Stimulated activated CD4-positive, alpha-beta T cell treated with anti-CD3 and anti-CD28 coated beads, Interleukin-12 subunit alpha, Interleukin-12 subunit beta, amount 100 ng/mL, for 24 hours (primary cell): ENCODE data around the gene KLKB1.

ENCODE experiments used
- DNase-seq, 2 experiments: peaks; one replicate each; pipeline ENCODE4 v3.0.0-alpha.2; 2020; ENCODE audit warnings: low read depth in 2 of 2

The KLKB1 gene

DNA sequence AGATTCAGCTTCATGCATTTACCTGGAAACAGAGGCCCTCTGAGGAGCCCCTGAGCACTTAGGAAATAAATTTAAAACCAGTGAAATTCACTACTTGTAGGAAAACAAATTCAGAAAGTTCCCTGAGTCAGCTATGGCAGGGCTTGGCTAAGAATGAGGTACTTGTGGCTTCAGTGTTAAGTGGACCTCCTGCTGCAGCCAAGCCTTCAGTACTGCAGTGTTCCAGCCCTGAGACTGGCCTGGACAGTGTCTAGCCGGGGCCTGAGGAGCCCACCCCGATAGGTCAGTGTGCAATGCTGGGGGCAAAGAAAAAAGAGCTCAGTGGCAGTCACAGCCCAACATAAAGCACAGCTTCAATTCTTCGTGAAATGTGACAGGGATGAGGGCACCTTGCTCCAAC, 80.6 kb downstream of the KLKB1 start:
- no peak for DNase-seq
